Measurements from ENCODE around the gene ZSCAN10.
A peak's percentile ranks its signal among the peaks of the same experiment; 100 is the strongest.

Gene ZSCAN10

DNA sequence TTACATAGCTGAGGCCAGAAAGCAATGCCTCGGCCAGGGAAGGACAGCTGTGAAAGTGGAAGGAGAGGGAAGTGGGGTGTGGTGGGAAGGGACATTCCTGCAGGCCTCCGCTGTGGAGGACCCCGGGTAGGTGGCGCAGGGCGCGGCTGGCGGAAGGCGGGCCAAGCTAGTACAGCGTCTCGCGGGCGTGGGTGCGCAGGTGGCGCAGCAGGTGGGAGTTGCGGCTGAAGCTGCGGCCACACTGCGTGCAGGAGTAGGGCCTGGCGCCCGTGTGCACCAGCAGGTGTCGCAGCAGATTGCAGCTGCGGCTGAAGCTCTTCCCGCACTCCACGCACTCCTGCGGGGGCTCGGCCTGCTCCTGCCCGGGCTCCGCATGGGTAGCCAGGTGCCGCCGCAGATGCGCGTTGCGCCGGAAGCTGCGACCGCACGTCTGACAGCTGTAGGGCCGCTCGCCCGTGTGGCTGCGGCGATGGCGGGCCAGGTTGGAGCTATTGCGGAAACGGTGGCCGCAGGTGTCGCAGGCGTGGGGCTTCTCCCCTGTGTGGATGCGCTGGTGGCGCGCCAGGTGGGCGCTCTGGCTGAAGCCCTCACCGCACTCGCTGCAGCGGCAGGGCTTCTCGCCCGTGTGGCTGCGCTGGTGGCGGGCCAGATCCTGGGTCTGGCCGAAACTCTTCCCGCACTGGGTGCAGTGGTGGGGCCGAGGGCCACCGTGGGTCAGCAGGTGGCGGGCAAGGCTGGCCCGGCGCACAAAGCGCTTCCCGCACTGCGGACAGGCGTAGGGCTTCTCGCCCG, 10.0 kb downstream of the ZSCAN10 start:
- Histone ChIP-seq H3K9me3 (ENCODE audit: insufficient read depth, low read depth, low read length) (no peaks in the 10 kb centered on the region), H3K27me3 (ENCODE audit: insufficient read depth, low read length, poor library complexity, severe bottlenecking) (no peaks in the 10 kb centered on the region), H3K36me3 (ENCODE audit: insufficient read depth, low read length) (no peaks in the 10 kb centered on the region), H2AFZ (ENCODE audit: low read length) (no peak overlapping the region), H3K9ac (ENCODE audit: low read depth, low read length, poor library complexity, severe bottlenecking) (no peak overlapping the region), H3K79me2 (ENCODE audit: insufficient read depth, low read length) (no peaks in the 10 kb centered on the region), H3K4me1 (ENCODE audit: insufficient read depth, low read length, poor library complexity, severe bottlenecking) (peaks cover 15% of the 10 kb centered on the region), H3K4me3 (ENCODE audit: low read length, poor library complexity, severe bottlenecking) (no peak overlapping the region), H3F3A (ENCODE audit: low read depth) (no peaks in the 10 kb centered on the region), H4K20me1 (ENCODE audit: insufficient read depth, low read length, poor library complexity, severe bottlenecking) (no peaks in the 10 kb centered on the region), H3K4me2 (ENCODE audit: low read depth, low read length, poor library complexity, severe bottlenecking) (no peak overlapping the region), H3K9me2 (replicated peaks; ENCODE audit: low read depth, low read length) (no peaks in the 10 kb centered on the region)
- TF ChIP-seq EZH2phosphoT487 (IDR thresholded peaks at IDR 0.05; ENCODE audit: borderline replicate concordance) (no peak), CTCF (conservative IDR thresholded peaks at IDR 0.05; ENCODE audit: low read length) (no peak)

DNA sequence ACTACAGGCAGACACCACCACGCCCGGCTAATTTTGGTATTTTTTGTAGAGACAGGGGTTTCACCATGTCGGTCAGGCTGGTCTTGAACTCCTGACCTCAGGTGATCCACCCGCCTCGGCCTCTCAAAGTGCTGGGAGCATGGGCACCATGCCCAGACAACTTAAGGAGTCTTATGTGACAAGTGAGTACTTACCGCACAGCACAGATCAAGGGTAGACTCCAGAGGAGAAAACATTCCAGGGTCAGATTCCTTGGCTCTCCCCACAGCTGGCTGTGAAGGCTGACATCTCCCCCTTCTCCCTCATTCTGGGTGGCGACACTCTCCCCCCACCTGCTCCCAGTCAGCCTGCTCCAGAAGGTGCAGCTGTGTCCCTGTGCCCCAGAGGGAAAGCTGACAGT, 10.6 kb downstream of the ZSCAN10 start:
- TF ChIP-seq EZH2phosphoT487 (IDR thresholded peaks at IDR 0.05; ENCODE audit: borderline replicate concordance) (no peak), CTCF (conservative IDR thresholded peaks at IDR 0.05; ENCODE audit: low read length) (no peak)
- no peaks in the 10 kb centered on the region for H3K9me3 ChIP-seq (ENCODE audit: insufficient read depth, low read depth, low read length)
- H3K9ac ChIP-seq (ENCODE audit: low read depth, low read length, poor library complexity, severe bottlenecking), result no peak overlapping the region

DNA sequence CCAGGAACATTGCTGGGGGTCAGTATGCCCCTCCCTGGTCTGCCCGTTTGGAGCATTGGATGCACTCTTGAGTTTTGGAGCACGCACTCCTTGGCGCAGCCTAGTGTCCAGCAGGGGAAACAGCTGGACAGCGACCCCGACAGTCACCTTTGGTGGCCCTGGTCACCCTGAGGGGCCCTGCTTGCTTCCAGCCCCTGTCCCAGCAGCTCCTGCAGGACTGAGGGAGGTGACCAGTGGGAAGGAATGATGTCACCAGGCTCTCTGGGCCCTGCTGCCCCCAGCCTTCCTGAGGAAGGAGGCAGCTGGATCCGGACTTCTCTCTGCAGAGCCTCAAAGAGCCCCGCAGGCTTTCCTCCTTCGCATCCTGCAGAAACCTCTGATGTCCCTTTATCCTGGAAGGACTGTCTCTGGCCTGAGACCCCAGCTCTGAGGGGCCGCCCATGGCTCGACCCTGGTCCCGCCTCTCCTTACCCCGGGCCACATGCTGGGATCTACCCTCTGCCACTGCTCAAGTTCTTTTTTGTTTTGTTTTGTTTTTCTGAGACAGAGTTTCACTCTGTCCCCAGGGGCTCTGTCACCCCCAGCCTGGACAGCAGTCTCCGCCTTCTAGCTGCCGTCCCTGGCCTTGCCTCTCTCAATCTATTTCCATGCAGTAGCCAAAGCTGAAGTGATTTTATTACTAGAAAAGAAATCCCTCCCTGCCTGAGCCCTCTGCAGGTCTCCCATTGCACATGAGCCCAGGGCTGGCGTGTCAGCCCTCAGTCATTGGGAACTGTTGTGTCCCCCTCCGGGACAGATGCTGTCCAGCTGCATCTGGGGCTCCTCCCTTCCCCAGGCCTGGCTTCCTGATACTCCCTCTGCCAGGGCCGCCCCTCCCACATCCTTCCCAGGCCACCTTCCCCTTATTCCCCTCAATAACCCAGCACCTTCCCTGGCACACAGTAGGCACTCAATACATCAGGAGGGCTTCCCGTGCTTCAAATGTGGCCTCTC, 11.6 kb downstream of the ZSCAN10 start:
- H2AFZ ChIP-seq (ENCODE audit: low read length), result 0 out of 2 replicates have a peak overlapping the region, but pooled peaks have one; percentile 27
- peaks cover 15% of the 10 kb centered on the region for H3K4me1 ChIP-seq (ENCODE audit: insufficient read depth, low read length, poor library complexity, severe bottlenecking)
- H3K9me3 ChIP-seq (ENCODE audit: insufficient read depth, low read depth, low read length), result no peaks in the 10 kb centered on the region
- H3K4me2 ChIP-seq (ENCODE audit: low read depth, low read length, poor library complexity, severe bottlenecking), result no peak overlapping the region
- no peaks in the 10 kb centered on the region for H3F3A ChIP-seq (ENCODE audit: low read depth)
- no peaks in the 10 kb centered on the region for H3K79me2 ChIP-seq (ENCODE audit: insufficient read depth, low read length)
- TF ChIP-seq CTCF (conservative IDR thresholded peaks at IDR 0.05; ENCODE audit: low read length), result peak; percentile 53
- no peak for TF ChIP-seq EZH2phosphoT487 (IDR thresholded peaks at IDR 0.05; ENCODE audit: borderline replicate concordance)
- no peaks in the 10 kb centered on the region for H3K9me2 ChIP-seq (replicated peaks; ENCODE audit: low read depth, low read length)
- H3K27me3 ChIP-seq (ENCODE audit: insufficient read depth, low read length, poor library complexity, severe bottlenecking), result no peaks in the 10 kb centered on the region
- no peaks in the 10 kb centered on the region for H3K36me3 ChIP-seq (ENCODE audit: insufficient read depth, low read length)
- H4K20me1 ChIP-seq (ENCODE audit: insufficient read depth, low read length, poor library complexity, severe bottlenecking), result no peaks in the 10 kb centered on the region
- H3K4me3 ChIP-seq (ENCODE audit: low read length, poor library complexity, severe bottlenecking), result no peak overlapping the region
- peak overlapping the region; percentile 46 for H3K9ac ChIP-seq (ENCODE audit: low read depth, low read length, poor library complexity, severe bottlenecking)

More for the DNA sequence above, 10.6 kb downstream of the ZSCAN10 start:
- Histone ChIP-seq H3K4me1 (ENCODE audit: insufficient read depth, low read length, poor library complexity, severe bottlenecking) (peaks cover 15% of the 10 kb centered on the region), H2AFZ (ENCODE audit: low read length) (no peak overlapping the region), H3F3A (ENCODE audit: low read depth) (no peaks in the 10 kb centered on the region), H3K79me2 (ENCODE audit: insufficient read depth, low read length) (no peaks in the 10 kb centered on the region), H3K4me2 (ENCODE audit: low read depth, low read length, poor library complexity, severe bottlenecking) (no peak overlapping the region), H4K20me1 (ENCODE audit: insufficient read depth, low read length, poor library complexity, severe bottlenecking) (no peaks in the 10 kb centered on the region), H3K36me3 (ENCODE audit: insufficient read depth, low read length) (no peaks in the 10 kb centered on the region), H3K9me2 (replicated peaks; ENCODE audit: low read depth, low read length) (no peaks in the 10 kb centered on the region), H3K27me3 (ENCODE audit: insufficient read depth, low read length, poor library complexity, severe bottlenecking) (no peaks in the 10 kb centered on the region), H3K4me3 (ENCODE audit: low read length, poor library complexity, severe bottlenecking) (no peak overlapping the region)

Data from Loucy (cell line).